SKM-1 treated with dmso at 0.1 percent for 144 hours (cell line): ENCODE data around the gene POU2F1.
A peak's percentile ranks its signal among the peaks of the same experiment; 100 is the strongest.
"Not testable (repeated sequence)": the region's sequence is repeated elsewhere in the genome, so short reads cannot be mapped to it uniquely, and the experiment has no call there.

Experiments
- DNase-seq: peaks from one replicate; lab custom pipeline; 2025; ENCODE audit not compliant: unreplicated experiment; lab: John Stamatoyannopoulos, UW

POU2F1 gene

GRCh38 chr1:167305059-167305705 lies 84.5 kb downstream of the POU2F1 start:
- no peak for DNase-seq

GRCh38 chr1:167305706-167306277 lies 85.1 kb downstream of the POU2F1 start:
- no peak for DNase-seq

- DNase-seq: no peak
Observed at GRCh38 chr1:167310732-167311131, 90.0 kb downstream of the POU2F1 start.

- DNase-seq: no peak
Observed at GRCh38 chr1:167312871-167313270, 92.2 kb downstream of the POU2F1 start.

- no peak for DNase-seq
Observed at GRCh38 chr1:167314671-167315070, 94.0 kb downstream of the POU2F1 start.

- DNase-seq: no peak
Observed at GRCh38 chr1:167317463-167317862, 96.8 kb downstream of the POU2F1 start.

- not testable (repeated sequence) for DNase-seq
Observed at GRCh38 chr1:167319206-167319605, 98.5 kb downstream of the POU2F1 start.

- DNase-seq: no peak
Observed at GRCh38 chr1:167322483-167322882, 101.8 kb downstream of the POU2F1 start.

- no peak for DNase-seq
Observed at GRCh38 chr1:167325151-167325550, 104.5 kb downstream of the POU2F1 start.

GRCh38 chr1:167328306-167328815 lies 107.7 kb downstream of the POU2F1 start:
- DNase-seq: no peak

- DNase-seq: peak; percentile 98
Observed at GRCh38 chr1:167328816-167329483, 108.3 kb downstream of the POU2F1 start.

GRCh38 chr1:167330601-167331293 lies 110.1 kb downstream of the POU2F1 start:
- no peak for DNase-seq

GRCh38 chr1:167331650-167332049 lies 111.0 kb downstream of the POU2F1 start:
- DNase-seq: no peak

- no peak for DNase-seq
Observed at GRCh38 chr1:167332503-167332902, 111.8 kb downstream of the POU2F1 start.

- no peak for DNase-seq
Observed at GRCh38 chr1:167333124-167333523, 112.4 kb downstream of the POU2F1 start.

- DNase-seq: no peak
Observed at GRCh38 chr1:167333703-167334102, 113.0 kb downstream of the POU2F1 start.

- no peak for DNase-seq
Observed at GRCh38 chr1:167339405-167339804, 118.7 kb downstream of the POU2F1 start.

- DNase-seq: peak; percentile 32
Observed at GRCh38 chr1:167342846-167343245, 122.2 kb downstream of the POU2F1 start.

- DNase-seq: no peak
Observed at GRCh38 chr1:167344112-167344511, 123.4 kb downstream of the POU2F1 start.

- no peak for DNase-seq
Observed at GRCh38 chr1:167344615-167345385, 124.1 kb downstream of the POU2F1 start.

- no peak for DNase-seq
Observed at GRCh38 chr1:167345386-167345733, 124.7 kb downstream of the POU2F1 start.
